GM19468 (cell line): ENCODE measurements around the gene CLEC20A.

Source experiments
- ATAC-seq: cut with Tn5 transposase; IDR thresholded peaks from one replicate; pipeline ENCODE4 v1.9.1; 2021; ENCODE audit warnings: mild to moderate bottlenecking, moderate library complexity, moderate number of reproducible peaks; ENCODE audit not compliant: unreplicated experiment; ENCODE audit errors: extremely low read depth

The CLEC20A gene

DNA sequence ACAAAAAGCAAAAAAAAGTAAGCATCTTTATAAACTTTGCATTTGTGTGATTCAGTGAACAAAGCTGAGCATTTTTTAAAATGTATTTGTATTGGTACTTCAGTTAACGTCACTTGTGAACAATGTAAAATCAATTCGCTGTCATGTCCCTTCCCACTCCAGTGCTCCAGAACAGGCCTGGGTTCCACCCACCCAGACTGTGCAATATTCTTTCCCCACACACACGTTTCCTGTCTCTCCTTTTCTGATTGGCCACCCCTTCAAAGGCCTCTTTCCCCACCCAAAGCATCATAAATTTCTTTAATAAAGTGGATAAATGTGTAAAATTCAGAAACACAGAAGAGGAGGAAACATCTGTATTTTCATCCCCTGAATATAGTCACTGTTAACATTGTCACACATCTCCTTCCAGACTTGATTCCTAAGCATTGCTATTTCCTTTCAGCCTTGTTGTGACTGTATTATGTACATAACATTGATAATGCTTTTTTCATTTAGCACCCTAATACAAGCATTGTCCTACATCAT, 12.0 kb downstream of the CLEC20A start:
- no peak for ATAC-seq

DNA sequence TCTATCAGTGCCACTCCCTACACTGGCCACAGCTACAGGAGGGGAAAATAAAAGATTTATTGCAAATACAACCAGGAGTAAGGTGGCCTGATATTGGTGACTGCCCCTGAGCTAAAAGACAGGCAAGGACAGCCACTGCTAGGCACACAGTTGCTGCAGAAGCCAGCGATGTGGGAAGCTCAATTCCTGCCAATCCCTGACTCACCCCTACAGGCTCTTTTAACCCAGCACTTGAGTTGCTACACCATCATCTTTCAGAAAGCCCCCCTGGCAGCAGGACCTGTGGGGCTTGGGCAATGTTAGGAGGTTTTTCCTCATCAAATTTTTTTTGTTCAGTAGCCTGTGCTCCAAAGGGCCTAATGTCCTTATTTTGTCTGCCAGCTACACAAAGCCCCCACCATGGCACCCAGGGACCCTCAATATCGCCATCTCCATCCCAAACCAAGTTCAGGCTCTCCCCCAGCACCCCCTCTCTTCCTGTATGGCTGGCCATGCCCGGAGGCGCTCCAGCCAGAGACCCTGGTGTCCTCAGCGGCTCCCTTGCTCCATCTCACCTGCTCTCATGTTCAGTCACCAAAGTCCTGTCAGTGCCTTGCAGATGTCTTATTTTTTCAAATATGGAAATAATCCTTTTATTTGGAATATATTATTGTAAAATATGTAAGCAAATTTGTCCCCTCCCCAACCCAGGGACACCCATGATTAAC, 13.4 kb downstream of the CLEC20A start:
- ATAC-seq = no peak

DNA sequence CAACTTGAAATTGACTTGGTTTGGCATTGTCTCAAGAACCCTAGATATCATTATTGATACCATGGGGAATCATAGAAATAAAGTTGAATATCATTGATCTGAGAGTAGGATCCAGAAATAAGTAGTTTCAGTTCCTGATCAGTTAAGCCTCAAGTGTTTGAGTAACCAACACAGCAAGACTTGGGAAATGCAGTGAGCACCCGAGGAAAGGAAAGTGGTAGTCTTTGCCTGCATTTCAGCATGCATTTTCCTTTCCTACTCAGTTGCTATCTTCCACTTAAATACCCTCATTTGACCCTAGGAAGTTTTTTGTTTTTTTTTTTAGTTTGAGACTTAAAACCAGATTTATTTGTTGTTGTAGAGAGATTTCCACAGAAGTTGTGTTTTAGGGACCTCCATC, 18.9 kb downstream of the CLEC20A start:
- no peak for ATAC-seq

DNA sequence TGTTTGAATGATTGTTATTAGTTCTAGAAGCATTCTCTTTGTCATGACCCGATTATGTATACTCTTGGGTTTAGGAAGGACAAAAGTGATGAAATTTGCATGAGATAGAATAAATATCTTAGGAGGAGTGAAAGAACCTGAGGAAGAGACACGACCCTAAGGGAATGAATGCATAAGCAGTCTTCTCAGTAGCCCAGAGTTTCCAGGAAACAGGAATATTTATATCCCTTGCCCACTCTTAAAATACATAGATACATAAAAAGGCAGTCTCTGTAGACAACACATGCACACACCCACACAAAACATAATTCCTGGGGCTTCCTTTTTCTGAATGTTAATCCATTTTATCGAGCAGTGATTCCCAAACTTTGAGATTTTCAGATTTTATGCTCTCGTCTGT, 19.4 kb downstream of the CLEC20A start:
- no peak for ATAC-seq

DNA sequence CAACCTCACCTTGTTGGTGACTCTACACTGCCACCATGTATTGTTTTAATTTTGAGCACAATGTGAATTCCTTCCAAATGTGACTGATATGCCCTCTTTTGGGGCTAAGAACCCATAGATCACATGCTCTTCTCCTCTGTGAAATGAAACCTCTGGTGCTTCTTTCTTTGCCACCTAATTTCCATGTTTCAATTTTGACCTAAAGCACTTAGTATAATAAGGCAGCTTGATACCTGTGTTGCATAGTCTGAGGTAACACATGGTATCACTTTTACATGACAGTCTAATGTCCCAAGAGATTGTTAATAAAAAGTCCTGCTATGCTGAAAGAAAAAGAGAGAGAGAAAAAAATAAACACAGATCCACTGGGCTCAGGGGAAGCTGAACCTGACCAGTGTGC, 24.2 kb downstream of the CLEC20A start:
- no peak for ATAC-seq

DNA sequence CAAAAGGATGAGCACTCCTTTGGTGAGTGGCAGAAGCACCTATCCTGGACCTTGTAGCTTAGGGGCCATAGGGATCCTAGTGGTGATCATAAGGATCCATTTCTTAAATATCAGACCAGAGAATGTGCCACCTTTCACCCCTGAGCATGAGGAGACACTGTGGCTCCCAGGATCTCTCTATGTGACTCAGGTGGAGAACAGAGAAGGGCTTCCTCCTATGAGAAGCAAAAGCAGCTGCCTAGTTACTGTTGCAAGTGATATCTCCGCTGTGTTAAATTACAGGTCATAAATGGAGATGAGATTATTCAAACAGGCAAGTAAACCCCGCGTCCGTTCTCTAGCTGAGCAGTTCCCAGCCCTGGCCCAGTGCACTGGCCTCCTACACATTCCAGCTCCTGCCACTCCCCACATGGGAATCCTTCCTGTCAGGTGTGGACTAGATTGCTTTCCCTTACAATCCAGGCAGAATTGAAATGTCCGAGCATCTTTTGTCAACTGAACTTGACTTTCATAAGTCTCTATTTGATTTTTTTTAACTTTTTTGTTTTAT, 26.3 kb downstream of the CLEC20A start:
- no peak for ATAC-seq

DNA sequence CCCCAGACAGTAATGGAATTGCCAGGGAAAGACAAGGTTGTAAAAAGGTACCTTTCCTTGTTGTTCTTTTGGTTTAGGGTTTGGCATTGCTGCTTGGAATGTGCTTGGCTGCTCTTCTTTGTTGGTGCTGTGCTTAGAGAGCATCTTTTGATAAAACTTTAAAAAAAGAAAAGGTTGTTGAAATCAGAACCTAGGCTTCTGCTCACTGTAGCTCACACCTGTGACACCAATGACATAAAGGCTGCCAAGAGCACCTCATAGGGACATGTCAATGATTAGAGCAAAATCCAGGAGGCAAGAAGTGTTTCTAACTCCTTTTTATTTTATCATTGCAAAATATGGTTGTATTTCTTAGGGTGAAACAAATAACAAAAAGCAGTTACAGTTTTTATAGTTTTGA, 28.9 kb downstream of the CLEC20A start:
- ATAC-seq = no peak

DNA sequence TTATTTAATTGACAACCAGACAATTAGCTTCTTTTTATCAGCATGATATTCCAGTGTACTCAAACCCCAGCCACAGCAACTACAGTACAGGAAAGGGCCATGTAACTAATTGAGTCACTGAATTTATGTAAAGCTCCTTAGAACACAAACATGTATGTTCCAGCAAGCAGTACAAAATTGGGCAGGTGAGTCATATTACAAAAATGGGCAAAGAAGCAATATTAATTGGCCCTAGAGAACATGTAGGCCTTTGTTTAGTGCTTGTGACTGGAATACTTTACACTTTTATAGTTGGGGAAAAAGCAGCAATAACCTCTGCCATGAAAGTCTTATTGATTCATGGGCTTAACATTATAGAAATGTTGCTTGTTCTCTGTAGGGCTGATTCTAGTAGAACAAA, 31.8 kb downstream of the CLEC20A start:
- no peak for ATAC-seq

DNA sequence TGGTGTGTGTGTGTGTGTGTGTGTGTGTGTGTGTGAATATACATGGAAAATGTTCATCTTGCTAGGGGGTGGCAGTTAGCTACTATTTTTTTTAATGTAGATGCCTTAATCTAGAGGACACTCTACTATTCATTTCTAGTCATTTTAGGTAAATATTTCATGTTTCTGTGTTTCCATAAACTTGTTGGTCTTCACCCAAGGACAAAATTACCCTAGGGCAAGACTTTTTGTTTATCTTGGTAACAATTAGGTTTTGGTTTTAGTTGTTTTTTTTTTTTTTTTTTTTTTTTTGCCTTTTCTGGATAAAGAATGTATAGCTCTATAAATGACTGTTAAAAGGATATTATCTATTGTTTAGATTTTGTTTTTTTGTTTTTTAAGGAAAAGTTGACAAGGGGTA, 32.2 kb downstream of the CLEC20A start:
- no peak for ATAC-seq

DNA sequence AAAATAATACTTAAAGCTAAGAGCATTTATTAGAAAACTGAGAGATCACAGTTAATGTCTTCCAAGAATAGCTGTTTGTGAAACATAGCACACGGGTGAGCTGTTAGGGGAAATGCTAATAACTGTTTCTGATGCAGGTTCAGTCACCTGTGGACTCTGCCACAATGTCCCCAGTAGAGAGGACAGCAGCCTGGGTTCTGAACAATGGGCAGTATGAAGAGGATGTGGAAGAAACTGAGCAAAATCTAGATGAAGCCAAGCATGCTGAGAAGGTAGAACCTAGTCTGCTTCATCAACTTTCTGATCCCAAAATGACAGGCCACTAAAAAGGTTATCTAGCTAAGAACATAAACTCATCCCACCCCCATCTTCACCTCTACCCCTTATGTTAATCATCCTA, 32.6 kb downstream of the CLEC20A start:
- ATAC-seq = no peak

DNA sequence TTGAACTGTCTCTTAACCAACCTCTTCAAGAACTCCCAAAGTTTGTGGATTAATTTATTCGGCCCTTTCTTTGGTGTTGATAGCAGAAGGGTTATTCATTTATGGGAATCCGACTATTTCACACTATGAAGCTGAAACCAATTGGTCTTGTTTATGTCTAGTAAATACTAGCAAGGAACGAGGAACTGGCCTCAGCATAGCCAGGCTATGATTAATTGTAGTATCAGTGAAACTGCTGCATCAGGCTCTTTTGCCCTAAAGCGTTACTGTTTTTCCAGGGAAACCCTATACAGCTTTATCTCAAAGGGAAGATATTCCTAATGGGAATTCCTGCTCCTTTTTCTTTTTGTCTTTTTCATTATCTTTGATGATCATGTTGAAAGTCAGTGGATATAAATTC, 35.1 kb downstream of the CLEC20A start:
- no peak for ATAC-seq

DNA sequence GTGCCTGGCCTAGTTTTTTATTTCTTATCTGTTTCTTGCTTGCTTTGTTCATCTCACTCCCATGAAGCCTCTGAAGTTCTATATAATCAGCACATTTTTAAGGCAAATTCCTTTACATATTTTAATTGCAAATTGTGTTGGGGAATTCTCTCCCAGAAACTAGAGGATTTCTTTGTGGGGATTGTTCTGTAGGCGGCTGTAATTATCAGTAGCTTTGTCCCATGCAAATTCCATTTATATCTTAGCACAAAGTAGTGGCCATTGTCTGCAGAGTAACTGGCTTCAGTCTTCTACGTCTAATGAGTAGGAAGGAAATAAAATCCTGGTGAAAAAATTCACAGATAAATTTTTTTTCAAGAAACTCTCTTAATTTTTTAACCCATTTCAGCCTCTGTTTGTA, 35.7 kb downstream of the CLEC20A start:
- ATAC-seq = no peak

DNA sequence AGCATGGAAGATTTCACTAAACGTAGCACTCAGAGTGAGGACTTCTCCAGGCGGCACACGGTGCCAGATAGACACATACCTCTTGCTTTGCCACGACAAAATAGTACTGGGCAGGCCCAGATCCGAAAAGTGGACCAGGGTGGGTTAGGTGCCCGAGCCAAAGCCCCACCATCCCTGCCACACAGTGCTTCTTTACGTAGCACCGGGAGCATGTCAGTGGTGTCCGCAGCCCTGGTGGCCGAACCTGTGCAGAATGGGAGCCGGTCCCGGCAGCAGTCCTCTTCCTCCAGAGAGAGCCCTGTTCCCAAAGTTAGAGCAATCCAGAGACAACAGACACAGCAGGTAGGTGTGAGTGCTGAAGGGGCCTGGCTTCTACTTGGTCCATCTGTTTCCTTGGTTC, 38.6 kb downstream of the CLEC20A start:
- no peak for ATAC-seq

DNA sequence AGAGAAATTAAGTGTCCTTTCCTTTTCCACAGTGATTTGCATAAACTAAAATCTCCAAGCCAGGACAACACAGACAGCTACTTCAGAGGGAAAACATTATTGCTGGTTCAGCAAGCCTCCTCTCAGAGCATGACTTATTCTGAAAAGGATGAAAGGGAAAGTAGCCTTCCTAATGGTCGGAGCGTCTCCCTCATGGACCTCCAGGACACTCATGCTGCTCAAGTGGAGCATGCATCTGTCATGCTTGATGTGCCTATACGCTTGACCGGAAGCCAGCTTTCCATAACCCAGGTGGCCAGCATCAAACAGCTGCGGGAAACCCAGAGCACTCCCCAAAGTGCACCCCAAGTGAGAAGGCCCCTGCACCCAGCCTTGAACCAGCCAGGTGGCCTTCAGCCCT, 39.1 kb downstream of the CLEC20A start:
- ATAC-seq = no peak

DNA sequence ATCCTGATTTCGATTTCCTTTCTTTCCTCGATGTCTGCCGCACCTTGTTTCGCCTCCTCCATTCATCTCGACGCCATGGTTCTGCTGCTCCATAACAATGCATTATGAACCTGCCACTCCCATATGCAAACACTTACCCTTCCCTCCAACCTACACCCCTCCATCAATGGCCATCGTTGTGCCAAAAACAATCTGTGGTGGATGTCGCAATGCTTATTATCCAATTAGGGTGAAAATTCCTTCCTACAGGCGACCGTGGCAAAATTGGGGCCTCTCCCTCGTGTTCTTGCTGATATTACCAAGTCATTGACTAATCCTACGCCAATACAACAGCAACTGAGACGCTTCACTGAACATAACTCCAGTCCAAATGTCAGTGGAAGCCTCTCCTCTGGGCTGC, 40.3 kb downstream of the CLEC20A start:
- ATAC-seq = no peak

DNA sequence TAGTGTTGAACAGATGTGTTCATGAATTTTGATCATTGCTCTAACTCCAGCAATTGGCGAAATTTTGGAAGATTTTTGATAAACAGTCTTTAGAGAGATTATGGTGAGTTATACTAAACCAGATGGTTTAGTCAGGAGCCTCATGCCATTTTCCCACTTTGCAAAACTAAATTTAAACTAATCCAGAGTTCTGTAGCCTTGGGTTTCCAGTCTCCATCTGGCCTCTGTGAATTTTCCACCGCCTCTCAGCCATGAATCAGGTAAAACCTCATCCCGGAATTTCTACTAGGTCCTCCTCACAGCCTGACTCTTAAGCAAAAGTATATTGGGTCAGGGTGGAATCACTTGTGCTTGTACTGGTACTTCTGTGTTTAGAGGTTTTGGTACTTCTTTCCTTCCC, 44.8 kb downstream of the CLEC20A start:
- no peak for ATAC-seq

DNA sequence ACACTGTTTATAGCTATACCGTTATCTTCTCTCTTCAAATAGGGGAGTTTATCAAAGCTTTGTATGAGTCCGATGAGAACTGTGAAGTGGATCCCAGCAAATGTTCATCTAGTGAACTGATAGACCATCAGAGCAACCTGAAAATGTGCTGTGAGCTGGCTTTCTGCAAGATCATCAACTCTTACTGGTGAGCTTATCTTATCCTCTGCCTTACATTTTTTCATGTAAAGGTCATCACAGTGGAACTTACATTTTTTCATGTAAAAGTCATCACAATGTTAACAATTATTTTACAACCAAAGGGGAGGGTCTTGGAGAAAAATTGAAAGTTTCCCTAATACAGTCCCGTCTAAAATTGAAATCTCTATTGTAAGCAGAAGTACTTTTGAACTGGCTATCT, 45.2 kb downstream of the CLEC20A start:
- no peak for ATAC-seq

DNA sequence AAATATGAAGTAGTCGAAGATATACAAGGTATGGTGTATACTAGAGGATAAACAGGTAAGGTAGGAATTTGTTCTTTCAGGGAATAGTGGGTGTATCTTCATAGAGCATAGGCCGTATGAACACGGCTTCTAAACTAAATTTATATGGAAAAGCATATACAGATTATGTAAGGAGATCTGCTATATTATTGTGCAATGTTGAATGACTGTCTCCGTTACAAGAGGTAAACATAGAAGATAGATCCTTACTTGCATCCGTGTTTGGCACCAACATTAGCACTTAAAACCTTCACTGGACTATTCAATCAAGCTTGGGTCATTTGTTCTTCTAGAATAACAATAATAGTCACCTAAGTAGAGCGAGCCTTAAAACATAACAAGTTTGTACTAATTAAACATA, 45.9 kb downstream of the CLEC20A start:
- ATAC-seq = no peak

DNA sequence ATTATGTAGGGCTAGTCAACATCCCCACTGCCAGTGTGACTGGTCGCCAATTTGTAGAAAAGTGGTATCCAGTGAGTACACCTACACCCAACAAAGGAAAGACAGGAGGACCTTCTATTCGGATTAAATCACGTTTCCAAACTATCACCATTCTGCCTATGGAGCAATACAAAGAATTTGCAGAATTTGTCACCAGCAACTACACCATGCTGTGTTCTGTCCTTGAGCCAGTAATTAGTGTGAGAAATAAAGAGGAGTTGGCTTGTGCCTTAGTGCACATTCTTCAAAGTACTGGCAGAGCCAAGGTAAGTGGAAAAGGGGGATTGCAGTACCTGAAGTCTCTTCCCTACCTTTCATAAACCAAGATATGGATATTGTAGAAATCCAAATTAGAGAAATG, 53.8 kb downstream of the CLEC20A start:
- no peak for ATAC-seq

DNA sequence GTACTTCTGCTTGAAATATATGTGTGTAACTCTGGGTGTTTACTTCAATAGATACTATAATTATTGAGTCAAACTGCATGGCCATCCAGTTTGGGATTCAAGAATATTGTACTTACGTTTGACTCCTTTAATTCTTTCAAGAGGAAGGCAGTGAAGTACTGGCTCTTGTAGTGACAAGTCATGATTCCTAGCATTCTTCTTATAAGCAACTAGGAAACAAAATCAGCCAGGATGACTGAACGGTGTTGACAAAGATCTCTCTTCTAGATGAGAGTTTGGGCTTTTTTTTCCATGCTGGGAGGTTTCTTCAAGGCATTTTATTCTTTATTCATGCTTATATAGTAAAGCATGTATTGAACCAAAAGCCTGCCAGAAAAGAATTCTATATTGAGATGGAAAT, 58.3 kb downstream of the CLEC20A start:
- ATAC-seq = no peak

DNA sequence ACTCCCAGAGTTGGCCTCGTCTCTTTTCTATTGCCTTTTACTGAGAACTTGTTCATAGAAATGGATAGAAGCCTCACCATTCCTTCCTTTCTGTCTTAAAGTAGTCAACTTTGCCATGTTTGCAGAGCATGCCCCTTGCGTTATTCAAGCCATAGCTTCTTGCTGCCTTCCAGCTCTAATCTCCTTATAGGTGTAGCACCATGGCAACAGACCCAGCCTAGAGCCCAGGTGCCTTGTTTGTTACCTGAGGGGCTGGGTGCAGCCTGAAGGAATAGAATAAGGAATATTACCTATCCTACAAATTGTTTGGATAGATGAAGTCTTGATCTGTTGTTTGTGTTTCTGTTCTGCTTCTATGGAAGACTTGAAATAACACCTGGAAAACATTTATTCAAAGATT, 59.9 kb downstream of the CLEC20A start:
- no peak for ATAC-seq

DNA sequence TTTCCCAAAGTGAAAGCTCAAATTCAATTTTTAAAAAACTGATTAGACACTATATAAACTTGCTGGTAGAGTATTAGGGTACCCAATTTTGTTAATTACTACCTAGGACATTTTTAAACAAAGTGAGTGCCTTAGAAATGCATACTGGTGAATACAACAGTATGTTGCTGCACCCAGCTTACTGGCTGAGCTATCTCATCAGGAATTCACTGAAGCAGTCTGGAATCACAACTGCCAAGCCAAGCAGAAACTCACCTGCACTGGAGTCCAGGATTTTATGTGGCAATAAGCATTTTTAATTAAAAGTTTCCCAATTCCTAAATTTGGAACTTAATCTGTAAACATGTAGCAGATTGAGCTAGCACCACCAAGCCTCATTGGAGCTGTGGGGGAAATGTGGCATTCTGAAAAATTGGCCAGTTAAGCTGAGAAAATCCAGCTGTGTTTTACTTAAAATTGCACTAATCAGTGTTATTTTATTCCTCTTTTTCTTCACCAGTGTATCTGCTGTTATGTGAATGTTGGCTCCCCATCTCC, 61.8 kb downstream of the CLEC20A start:
- ATAC-seq = no peak
